CD4-positive, alpha-beta T cell (primary cell): ENCODE data around the gene EXD3. TPM values are rescaled to one million over a fixed set of nuclear protein-coding genes. Genes with fewer than 3 reads are reported as not detected.
"Not testable (repeated sequence)": the region's sequence is repeated elsewhere in the genome, so short reads cannot be mapped to it uniquely, and the experiment has no call there.

ENCODE experiments used
- ATAC-seq: fragments of 200-7000 bp; cut with Tn5 transposase; one replicate; pipeline ENCODE4 v1.10.0; 2022; ENCODE audit warnings: mild to moderate bottlenecking; ENCODE audit not compliant: poor library complexity
- CTCF ChIA-PET: fragments of 350-600 bp; sonication (Branson Sonifier 250); formaldehyde crosslinking; loops from one replicate; lab custom pipeline; 2021; ENCODE audit warnings: antibody characterized with exemption, inconsistent platforms; lab: Charles Lee
- POLR2A ChIA-PET: fragments of 350-600 bp; sonication (Branson Sonifier 250); formaldehyde crosslinking; loops from one replicate; lab custom pipeline; 2021; ENCODE audit warnings: antibody characterized with exemption, inconsistent platforms; lab: Charles Lee
- DNase-seq, 14 experiments: peaks; one replicate each; pipeline ENCODE4 v3.0.0-alpha.2; 2013 to 2020; ENCODE audit warnings: mixed read lengths in 2 of 14
- H3K27ac ChIP-seq, 2 donors: one replicate each; pipeline versions ENCODE4 v1.5.1 to v1.7.0; 2013; ENCODE audit warnings: low read length in 2 of 2, low read depth in 1 of 2, mild to moderate bottlenecking in 1 of 2
- H3K27me3 ChIP-seq, 2 experiments: 1 replicate in 1 of 2; 2 replicates in 1 of 2; pipeline versions ENCODE4 v1.6.1 to v1.7.0; 2013; ENCODE audit warnings: low read length in 2 of 2, control low read depth in 1 of 2, mild to moderate bottlenecking in 1 of 2, moderate library complexity in 1 of 2; ENCODE audit not compliant: insufficient read depth in 2 of 2, control insufficient read depth in 1 of 2
- H3K36me3 ChIP-seq: one replicate; pipeline ENCODE4 v1.6.1; 2013; ENCODE audit warnings: low read length, control low read depth; ENCODE audit not compliant: insufficient read depth
- H3K4me1 ChIP-seq: one replicate; pipeline ENCODE4 v1.6.1; 2013; ENCODE audit warnings: low read length, control low read depth; ENCODE audit not compliant: insufficient read depth
- H3K4me3 ChIP-seq: one replicate; pipeline ENCODE4 v1.5.1; 2013; ENCODE audit warnings: mild to moderate bottlenecking, low read length, moderate library complexity
- H3K9me3 ChIP-seq, 2 experiments: 1 replicate in 1 of 2; 2 replicates in 1 of 2; pipeline versions ENCODE4 v1.6.1 to v1.7.0; 2013; ENCODE audit warnings: low read length in 2 of 2, mild to moderate bottlenecking in 2 of 2, control low read depth in 1 of 2, moderate library complexity in 1 of 2; ENCODE audit not compliant: control insufficient read depth in 1 of 2, insufficient read depth in 1 of 2
- H3K27ac Mint-ChIP-seq: one replicate; pipeline ENCODE4 v1.8.0; 2020; ENCODE audit warnings: mixed read lengths
- H3K27me3 Mint-ChIP-seq: one replicate; pipeline ENCODE4 v1.8.0; 2021; ENCODE audit warnings: mixed read lengths
- H3K36me3 Mint-ChIP-seq: one replicate; pipeline ENCODE4 v1.8.0; 2021; ENCODE audit warnings: low read depth, mixed read lengths
- H3K4me1 Mint-ChIP-seq: one replicate; pipeline ENCODE4 v1.8.0; 2021; ENCODE audit warnings: low read depth, mixed read lengths
- H3K4me3 Mint-ChIP-seq: one replicate; pipeline ENCODE4 v1.8.0; 2020; ENCODE audit warnings: mild to moderate bottlenecking, mixed read lengths
- H3K9me3 Mint-ChIP-seq: one replicate; pipeline ENCODE4 v1.8.0; 2020; ENCODE audit warnings: mixed read lengths
- CTCF ChIP-seq: fragments of 200-600 bp; IDR thresholded peaks from one replicate; pipeline ENCODE4 v1.8.0; 2022; ENCODE audit warnings: antibody characterized with exemption, mild to moderate bottlenecking
- intact Hi-C, 2 experiments: fragments of 100-400 bp; cut with DNase I in 1 of 2; cut with micrococcal nuclease in 1 of 2; formaldehyde crosslinking; loops; one replicate each; pipeline versions ENCODE4 v1.15.1 to v1.9.0; 2023 to 2025; cut with DNase I, micrococcal nuclease
- microRNA-seq: library from miRNA; unstranded; fragments of <30 nt; microRNA quantifications from one replicate; pipeline ENCODE4 v1.2.0, GENCODE V29; 2021; ENCODE audit warnings: borderline microRNAs expressed, borderline replicate concordance
- total RNA-seq, 174 experiments: library from RNA in 2 of 174; stranded (reverse) in 2 of 174; gene quantifications; one replicate each; pipeline ENCODE4 v1.2.3 and lab custom pipeline; 2021 to 2026

Gene EXD3
- total RNA-seq, 2 experiments from 2014 or later = 14.9 to 16.9 TPM

- Mint-ChIP-seq H3K4me3 (no peak overlapping the region), H3K4me1 (no peaks in the 10 kb centered on the region), H3K9me3 (no peaks in the 10 kb centered on the region), H3K36me3 (peaks cover 40% of the 10 kb centered on the region), H3K27ac (no peak overlapping the region), H3K27me3 (no peaks in the 10 kb centered on the region)
- intact Hi-C loops = loop anchor here in 1 of 2 experiments (2.0 kb wide), 1 partner anchor 27 kb away; no protein-coding TSS in a partner anchor
- H3K27me3 ChIP-seq = no peaks in the 10 kb centered on the region
- ATAC-seq = no peak
- no peak overlapping the region for H3K4me3 ChIP-seq
- H3K9me3 ChIP-seq = no peaks in the 10 kb centered on the region
- CTCF ChIA-PET = no interaction called here
- no peak for TF ChIP-seq CTCF
- no peak for DNase-seq
- POLR2A ChIA-PET = no interaction called here
- no peak overlapping the region for H3K27ac ChIP-seq
- peaks cover 44% of the 10 kb centered on the region for H3K36me3 ChIP-seq
- H3K4me1 ChIP-seq = no peaks in the 10 kb centered on the region
Measured at GRCh38 chr9:137263506-137263905, 159.5 kb downstream of the EXD3 start.

- ATAC-seq (no peak), DNase-seq (peak in 1 of 14 experiments; percentile 25)
- Mint-ChIP-seq H3K4me1 (no peaks in the 10 kb centered on the region), H3K36me3 (peaks cover 35% of the 10 kb centered on the region), H3K27ac (no peak overlapping the region), H3K4me3 (no peak overlapping the region), H3K9me3 (no peaks in the 10 kb centered on the region), H3K27me3 (no peaks in the 10 kb centered on the region)
- Histone ChIP-seq H3K4me3 (no peak overlapping the region), H3K27ac (no peak overlapping the region), H3K4me1 (no peaks in the 10 kb centered on the region), H3K27me3 (no peaks in the 10 kb centered on the region), H3K36me3 (peaks cover 45% of the 10 kb centered on the region), H3K9me3 (no peaks in the 10 kb centered on the region)
- TF ChIP-seq CTCF = no peak
- POLR2A ChIA-PET = no interaction called here
- intact Hi-C loops = loop anchor here in 1 of 2 experiments (2.0 kb wide), 1 partner anchor 26 kb away; no protein-coding TSS in a partner anchor
- CTCF ChIA-PET = interaction anchor here (1.3 kb wide), 1 partner anchor 26 kb away, joined by 5 read pairs; no protein-coding TSS in a partner anchor
Measured at GRCh38 chr9:137262909-137263285, 160.1 kb downstream of the EXD3 start.

GRCh38 chr9:137262173-137262908 is 160.6 kb downstream of the EXD3 start:
- H3K4me1 ChIP-seq, H3K9me3 Mint-ChIP-seq, H3K4me3 Mint-ChIP-seq, DNase-seq, H3K4me1 Mint-ChIP-seq, H3K4me3 ChIP-seq, H3K27me3 Mint-ChIP-seq, H3K27ac Mint-ChIP-seq, H3K27me3 ChIP-seq, ATAC-seq, POLR2A ChIA-PET, H3K9me3 ChIP-seq, H3K27ac ChIP-seq: not testable (repeated sequence)
- H3K36me3 Mint-ChIP-seq = peaks cover 30% of the 10 kb centered on the region
- CTCF ChIA-PET = interaction anchor here (1.3 kb wide), 1 partner anchor 26 kb away, joined by 5 read pairs; no protein-coding TSS in a partner anchor
- H3K36me3 ChIP-seq = peaks cover 45% of the 10 kb centered on the region
- intact Hi-C loops = loop anchor here in 1 of 2 experiments (2.0 kb wide), 1 partner anchor 26 kb away; no protein-coding TSS in a partner anchor
- TF ChIP-seq CTCF = peak; percentile 45

Small RNA genes within 50 kb of the gene (microRNA-seq; reads per million reads assigned to microRNA genes)
- gene MIR7114 = not detected

Other genes starting within 250 kb of the EXD3 start
- 100 to 1,000 TPM; 144 to 149 TPM for gene ANAPC2, start 234.6 kb downstream of the EXD3 start, total RNA-seq
- 10 to 100 TPM; 30.1 to 30.5 TPM for gene SSNA1, start 234.5 kb downstream of the EXD3 start, total RNA-seq
- gene TPRN, start 222.4 kb downstream of the EXD3 start, total RNA-seq = 1 to 10 TPM; 6.1 to 8.6 TPM
- gene TMEM203, start 217.5 kb downstream of the EXD3 start, total RNA-seq = 10 to 100 TPM; 18.2 to 18.7 TPM
- 10 to 100 TPM; 22.8 to 25.3 TPM for gene NDOR1, start 217.5 kb downstream of the EXD3 start, total RNA-seq
- gene RNF208, start 200.9 kb downstream of the EXD3 start, total RNA-seq = under 1 TPM; 0.66 to 0.67 TPM
- gene CYSRT1, start 198.0 kb downstream of the EXD3 start, total RNA-seq = under 1 TPM; 0.33 to 0.42 TPM
- gene RNF224, start 195.7 kb downstream of the EXD3 start, total RNA-seq = under 1 TPM in 1 of 2 experiments, not detected in 1; 0.14 TPM
- not detected for gene SLC34A3, start 192.3 kb downstream of the EXD3 start, total RNA-seq
- gene TUBB4B, start 181.9 kb downstream of the EXD3 start, total RNA-seq = 10 to 100 TPM; 93.8 to 98.2 TPM
- gene STPG3, start 171.9 kb downstream of the EXD3 start, total RNA-seq = not detected
- 10 to 100 TPM; 20.7 to 21.2 TPM for gene NELFB, start 167.8 kb downstream of the EXD3 start, total RNA-seq
- under 1 TPM; 0.67 to 0.80 TPM for gene TOR4A, start 145.4 kb downstream of the EXD3 start, total RNA-seq
- gene NRARP, start 120.9 kb downstream of the EXD3 start, total RNA-seq = 1 to 10 TPM in 1 of 2 experiments, under 1 TPM in 1; 0.96 to 1.4 TPM
- 1 to 10 TPM; 6.7 to 7.7 TPM for gene NOXA1, start 231 bp upstream of the EXD3 start, total RNA-seq
- gene ENTPD8, start 18.2 kb upstream of the EXD3 start, total RNA-seq = not detected
- 100 to 1,000 TPM; 104 to 109 TPM for gene NSMF, start 36.2 kb upstream of the EXD3 start, total RNA-seq
- gene PNPLA7, start 127.2 kb upstream of the EXD3 start, total RNA-seq = 1 to 10 TPM; 7.8 to 8.4 TPM
- 10 to 100 TPM; 49.3 to 52.5 TPM for gene MRPL41, start 128.7 kb upstream of the EXD3 start, total RNA-seq
- 10 to 100 TPM; 36.4 to 36.8 TPM for gene DPH7, start 155.8 kb upstream of the EXD3 start, total RNA-seq
- gene ZMYND19, start 167.3 kb upstream of the EXD3 start, total RNA-seq = 10 to 100 TPM in 1 of 2 experiments, 1 to 10 TPM in 1; 8.6 to 11.3 TPM
- gene ARRDC1, start 182.5 kb upstream of the EXD3 start, total RNA-seq = 10 to 100 TPM; 45.5 to 50.7 TPM
- 10 to 100 TPM; 80.6 to 87.8 TPM for gene EHMT1, start 195.8 kb upstream of the EXD3 start, total RNA-seq